ENCODE results near the gene PDE3A.

GRCh38 chr12:20487519-20487918, 119.2 kb downstream of the PDE3A start:
- TF ChIP-seq CTCF (IDR thresholded peaks at IDR 0.05) (no peak), MAX (IDR thresholded peaks at IDR 0.05; ENCODE audit: low read depth) (no peak), EZH2phosphoT487 (IDR thresholded peaks at IDR 0.05; ENCODE audit: borderline replicate concordance, low read depth) (no peak)

All from SK-N-SH (cell line).